Middle frontal gyrus (tissue), 1 donor: ENCODE data around the gene FCGR2B.
"Not testable (repeated sequence)": the region's sequence is repeated elsewhere in the genome, so short reads cannot be mapped to it uniquely, and the experiment has no call there.

ENCODE experiments used
- DNase-seq: peaks from one replicate; pipeline ENCODE4 v3.0.0-alpha.2; 2015; ENCODE audit warnings: low spot score; ENCODE audit errors: extremely low spot score

The FCGR2B gene

DNA sequence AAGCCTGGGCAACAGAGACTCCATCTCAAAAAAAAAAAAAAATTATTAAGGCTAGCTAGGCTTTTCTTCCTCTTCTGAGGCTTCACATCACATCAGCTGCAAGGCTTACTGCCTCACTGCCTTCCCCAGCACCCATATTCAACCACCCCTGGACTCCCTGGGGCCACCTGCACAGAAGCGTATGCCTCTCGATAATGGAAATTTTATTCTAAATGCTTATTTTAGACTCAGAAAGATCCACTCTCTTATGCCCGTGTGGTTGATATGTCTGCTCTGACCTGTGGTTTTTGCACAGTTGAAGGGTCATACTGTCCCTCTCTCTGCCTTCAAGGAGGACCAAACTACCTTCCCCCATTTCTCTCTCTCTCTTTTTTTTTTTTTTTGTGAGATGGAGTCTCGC, 42.6 kb downstream of the FCGR2B start:
- no peak for DNase-seq

DNA sequence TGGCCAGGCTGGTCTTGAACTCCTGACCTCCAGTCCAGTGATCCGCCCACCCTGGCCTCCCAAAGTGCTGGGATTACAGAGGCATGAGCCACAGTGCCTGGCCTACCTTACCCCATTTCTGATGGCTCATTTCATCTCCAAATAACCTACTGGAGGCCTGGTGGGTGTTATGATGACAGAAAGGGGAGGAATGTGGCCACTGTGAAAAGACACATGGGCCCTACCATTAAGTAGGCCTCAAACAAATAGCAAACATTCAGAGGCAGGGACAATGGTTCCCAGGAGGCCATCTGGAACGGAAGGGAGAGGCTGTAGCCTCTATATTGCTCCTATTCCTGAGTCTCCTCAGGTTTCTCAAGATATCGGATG, 43.2 kb downstream of the FCGR2B start:
- DNase-seq = no peak

DNA sequence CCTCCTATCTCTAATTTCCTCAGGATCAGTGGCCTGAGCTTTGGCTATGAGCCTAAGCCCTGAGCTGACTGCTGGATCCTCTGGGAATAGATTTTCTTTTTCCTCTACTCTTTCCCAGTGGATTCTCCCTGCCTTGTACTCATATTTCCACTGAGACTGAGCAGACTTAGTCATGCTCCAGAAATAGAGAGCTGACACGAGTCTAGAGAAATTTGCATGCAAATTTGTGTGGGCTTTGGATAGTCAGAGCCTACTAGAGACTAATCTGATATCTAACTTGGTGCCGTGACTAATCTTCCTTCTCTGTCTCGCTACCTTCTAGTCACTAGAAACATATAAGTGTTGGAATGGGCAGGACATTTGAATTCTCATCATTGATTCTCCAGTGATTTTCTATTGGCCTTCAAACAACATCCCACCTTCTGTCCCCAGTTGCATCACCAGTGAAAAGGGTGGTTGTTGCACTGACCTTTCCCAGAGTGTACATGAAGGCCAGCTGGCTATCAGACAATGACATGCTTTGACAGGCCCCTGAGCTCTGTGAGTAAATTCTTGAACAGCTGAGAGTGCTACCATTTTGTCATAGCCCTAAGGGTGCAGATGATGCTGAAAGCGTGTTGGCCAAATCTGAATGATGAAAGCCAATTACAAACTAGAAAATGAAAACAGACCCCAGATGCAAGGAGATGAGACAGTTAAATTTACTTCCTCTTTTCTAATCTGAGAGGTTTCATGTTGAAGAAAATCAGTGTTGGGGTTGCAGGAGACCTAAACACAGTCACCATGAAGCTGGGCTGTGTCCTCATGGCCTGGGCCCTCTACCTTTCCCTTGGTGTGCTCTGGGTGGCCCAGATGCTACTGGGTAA, 43.8 kb downstream of the FCGR2B start, which contains the start of gene FCRLA:
FCRLA (plus strand) TSS at position 748 of the 866 bp plus-strand sequence; CDS start at position 784, 36 bp downstream.
- DNase-seq = peak; percentile 37

DNA sequence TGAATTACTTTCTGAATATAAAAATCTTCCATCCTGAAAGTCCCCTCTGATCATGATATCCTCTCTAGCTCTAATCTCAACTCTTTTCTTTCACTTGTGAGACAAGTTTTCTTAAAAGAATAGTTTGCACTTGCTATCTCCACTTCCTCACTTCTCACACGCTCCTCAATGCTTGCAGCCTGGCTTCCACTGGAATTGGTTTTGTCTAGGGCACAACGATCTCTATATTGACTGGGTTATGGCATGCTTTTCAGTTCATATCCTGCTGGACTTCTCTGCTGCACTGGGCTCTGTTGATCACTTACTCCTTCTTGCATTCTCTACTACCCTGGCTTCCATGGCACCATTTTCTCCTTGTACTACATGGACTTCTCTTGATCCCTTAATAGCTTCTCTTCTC, 44.6 kb downstream of the FCGR2B start:
- no peak for DNase-seq

DNA sequence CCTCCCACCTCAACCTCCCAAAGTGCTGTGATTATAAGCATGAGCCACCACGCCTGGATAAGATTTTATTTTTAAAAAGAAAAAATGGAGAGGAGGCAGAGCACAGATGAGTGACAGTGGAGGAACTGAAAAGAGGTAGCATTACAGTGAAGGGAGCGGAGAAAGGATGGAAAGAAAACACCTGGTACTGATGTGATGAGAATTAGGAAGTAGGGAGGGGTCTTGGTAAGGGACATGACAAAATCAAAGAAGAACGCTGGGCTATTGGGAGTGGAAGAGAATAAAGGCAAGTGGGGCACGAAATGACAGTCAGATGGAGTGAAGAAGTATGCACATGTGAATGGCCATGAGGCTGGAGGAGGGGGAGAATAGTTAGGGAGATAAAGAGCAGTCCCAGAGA, 46.4 kb downstream of the FCGR2B start:
- no peak for DNase-seq

DNA sequence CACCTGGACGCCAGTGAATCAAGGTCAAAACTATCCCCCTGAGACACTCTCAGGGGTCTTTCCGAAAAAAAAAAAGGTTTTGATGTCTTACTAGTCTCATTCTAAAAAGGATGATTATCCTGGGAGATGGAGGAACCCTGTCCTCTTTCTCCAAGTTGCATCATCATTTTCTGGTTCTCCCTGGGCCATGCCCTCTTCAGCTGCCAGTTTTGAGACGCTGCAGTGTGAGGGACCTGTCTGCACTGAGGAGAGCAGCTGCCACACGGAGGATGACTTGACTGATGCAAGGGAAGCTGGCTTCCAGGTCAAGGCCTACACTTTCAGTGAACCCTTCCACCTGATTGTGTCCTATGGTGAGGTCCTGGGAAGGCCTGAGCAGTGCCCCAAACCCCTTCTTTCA, 47.6 kb downstream of the FCGR2B start:
- no peak for DNase-seq

DNA sequence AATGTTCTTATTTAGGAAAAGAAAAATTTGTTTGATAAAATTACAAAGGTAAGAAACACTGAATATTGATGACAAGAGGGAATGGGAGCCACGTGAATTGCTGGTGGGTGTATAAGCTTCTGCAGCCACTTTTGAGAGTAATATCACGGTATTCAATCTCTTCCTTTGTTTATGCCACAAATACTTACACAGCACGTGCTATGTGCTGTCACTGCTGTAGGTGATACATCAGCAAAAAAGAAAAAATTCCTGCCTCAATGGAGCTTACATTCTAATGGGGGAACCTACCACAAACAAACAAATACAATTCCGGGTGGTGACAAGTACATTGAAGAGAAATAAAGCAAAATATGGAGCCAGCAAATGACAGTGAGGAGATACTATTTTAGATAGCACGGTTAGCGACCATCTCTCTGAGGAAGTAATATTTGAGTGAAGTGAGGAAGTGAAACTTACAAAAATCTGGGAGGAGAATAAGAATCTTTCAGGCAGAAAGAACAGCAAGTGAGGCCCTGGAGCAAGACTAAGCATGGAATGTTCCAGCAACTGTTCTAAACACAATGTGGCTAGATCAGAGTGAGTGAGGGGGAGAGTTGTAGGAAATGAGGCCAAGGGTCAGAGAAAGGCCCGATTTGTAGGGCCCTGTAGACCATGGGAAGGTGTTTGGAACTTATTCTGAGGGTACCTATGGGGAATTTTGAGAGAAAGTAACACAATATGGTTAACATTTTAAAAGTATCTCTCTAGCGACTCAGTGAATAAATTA, 55.8 kb downstream of the FCGR2B start:
- DNase-seq = no peak

DNA sequence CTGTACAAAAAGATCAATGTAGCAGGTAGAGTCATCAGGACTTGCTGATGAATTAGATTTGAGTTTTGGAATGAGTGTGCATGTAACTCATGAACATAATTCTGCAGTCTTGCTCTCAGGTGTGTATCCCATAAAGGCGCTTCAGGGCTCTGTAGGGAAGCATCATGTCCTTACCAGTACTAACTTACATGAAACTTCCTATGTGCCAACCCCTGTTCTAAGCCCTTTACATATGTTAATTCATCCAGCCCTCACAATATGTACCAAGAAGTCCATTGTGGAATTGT, 56.3 kb downstream of the FCGR2B start:
- no peak for DNase-seq

- no peak for DNase-seq
Observed at GRCh38 chr1:161720422-161720821, 57.5 kb downstream of the FCGR2B start.

GRCh38 chr1:161720956-161721737, 58.2 kb downstream of the FCGR2B start, which contains the start of gene FCRLB:
TSS of gene FCRLB (plus strand) at chr1:161721544. CDS start at chr1:161722673, 1,129 bp downstream.
- DNase-seq = no peak

DNA sequence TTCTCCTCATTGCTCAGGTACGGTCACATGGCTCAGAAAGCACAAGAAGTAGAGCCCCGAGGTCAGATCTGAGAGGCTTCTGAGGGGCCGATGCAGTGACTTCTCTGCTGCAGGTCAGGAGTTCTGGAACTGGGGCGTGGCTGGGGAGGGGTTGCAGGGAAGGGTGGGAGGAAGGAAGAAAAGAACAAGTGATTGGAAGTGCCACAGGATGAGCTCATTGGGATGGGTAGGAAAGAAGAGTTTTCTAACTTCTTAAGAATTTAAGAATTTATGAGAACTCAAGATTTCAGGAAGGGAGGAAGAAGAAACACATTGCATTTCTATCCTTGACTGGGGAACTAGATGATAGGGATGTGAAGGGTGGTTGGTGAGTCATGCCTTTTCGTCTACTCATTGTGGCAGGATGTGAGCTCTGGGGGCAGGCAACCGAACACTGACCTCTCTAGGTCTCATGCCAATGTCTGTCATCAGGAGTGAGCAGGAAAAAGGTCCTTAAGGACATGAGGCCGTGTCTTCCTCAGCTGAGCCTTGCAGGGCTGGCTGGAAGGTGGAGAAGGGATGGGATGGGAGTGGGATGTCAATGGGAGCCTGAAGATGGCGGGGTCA, 58.9 kb downstream of the FCGR2B start:
- DNase-seq = no peak

DNA sequence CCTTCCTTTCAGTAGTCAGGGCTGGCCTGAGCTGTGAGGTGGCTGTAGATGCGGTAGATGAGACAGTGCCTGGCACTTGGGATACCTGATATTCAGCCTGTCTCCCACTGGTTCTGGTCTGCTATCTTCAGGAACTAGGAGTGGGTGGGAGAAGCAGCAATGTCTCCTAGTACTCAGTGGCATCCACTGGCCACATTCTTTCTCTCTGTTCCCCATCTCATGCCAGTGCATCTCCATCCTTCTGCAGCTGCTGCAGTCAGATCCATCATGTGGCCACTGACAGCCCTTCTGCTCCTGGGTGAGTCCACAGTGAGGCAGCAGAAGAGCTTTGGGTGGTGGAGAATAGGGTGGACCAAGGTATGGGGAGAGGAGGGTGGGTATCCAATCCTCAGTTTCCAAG, 59.5 kb downstream of the FCGR2B start:
- DNase-seq = no peak

- DNase-seq = no peak
Observed at GRCh38 chr1:161723459-161724141, 60.7 kb downstream of the FCGR2B start.

DNA sequence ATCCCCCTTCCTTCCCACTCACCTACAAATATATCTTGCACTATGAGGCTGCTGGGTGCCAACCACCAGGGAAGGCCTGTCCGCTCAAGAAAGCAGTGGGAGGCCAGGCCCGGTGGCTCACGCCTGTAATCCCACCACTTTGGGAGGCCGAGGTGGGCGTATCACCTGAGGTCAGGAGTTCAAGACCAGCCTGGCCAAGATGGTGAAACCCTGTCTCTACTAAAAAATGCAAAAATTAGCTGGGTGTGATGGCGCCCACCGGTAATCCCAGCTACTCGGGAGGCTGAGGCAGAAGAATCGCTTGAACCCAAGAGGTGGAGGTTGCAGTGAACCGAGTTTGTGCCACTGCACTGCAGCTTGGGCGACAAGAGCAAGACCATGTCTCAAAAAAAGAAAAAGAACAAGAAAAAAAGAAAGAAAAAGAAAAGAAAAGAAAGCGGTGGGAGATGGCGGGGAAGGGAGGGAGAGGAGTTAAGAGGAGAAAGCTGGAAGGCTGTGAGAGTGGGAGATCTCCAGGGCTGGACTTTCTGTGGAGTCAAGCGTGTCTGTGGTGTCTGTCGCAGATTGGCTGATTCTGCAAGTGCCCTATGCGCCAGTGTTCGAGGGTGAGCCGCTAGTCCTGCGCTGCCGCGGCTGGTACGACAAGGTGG, 62.4 kb downstream of the FCGR2B start:
- DNase-seq = not testable (repeated sequence)

- DNase-seq = no peak
Observed at GRCh38 chr1:161725908-161726472, 63.0 kb downstream of the FCGR2B start.

DNA sequence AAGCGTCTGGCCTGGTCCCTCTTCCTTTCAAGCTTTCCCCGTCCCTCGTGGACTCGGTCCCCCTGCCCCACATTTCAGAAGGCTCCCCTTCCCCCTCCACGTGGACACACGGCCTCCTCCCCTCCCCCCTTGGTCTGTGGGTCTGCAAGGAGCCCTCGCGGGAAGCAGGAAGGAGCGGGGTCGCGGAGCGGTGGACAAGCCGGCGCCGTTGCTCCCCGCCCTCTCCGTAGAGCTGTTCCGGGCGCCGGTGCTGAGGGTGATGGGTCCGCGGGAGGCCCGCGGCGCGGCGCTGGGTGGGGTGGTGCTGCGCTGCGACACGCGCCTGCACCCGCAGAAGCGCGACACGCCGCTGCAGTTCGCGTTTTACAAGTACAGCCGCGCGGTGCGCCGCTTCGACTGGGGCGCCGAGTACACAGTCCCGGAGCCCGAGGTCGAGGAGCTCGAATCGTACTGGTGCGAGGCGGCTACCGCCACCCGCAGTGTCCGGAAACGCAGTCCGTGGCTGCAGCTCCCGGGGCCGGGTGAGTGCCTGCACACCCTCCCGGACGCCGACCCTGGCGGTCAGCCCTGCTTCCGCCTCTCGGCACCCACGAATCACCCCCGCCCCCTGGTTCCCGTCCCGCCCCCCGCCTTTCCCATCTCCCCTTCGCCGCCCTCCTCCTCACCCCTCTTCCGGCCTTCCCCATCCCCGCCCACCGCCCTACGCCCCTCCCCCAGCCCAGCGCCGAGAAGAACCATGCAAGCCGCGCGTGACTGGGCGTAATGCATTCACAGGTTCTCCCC, 63.7 kb downstream of the FCGR2B start:
- no peak for DNase-seq

- no peak for DNase-seq
Observed at GRCh38 chr1:161727256-161727924, 64.4 kb downstream of the FCGR2B start.
